K562 (cell line): ENCODE data around the gene INPP5D. TPM values are rescaled to one million over a fixed set of nuclear protein-coding genes. Genes with fewer than 3 reads are reported as not detected.

ENCODE experiments used
- ARID1B ChIP-seq: fragments of 450-650 bp; IDR thresholded peaks from 2 replicates; pipeline ENCODE4 v1.6.1; 2016; ENCODE audit warnings: antibody characterized with exemption, mild to moderate bottlenecking, inconsistent platforms
- CTBP1 ChIP-seq: fragments of 450-650 bp; IDR thresholded peaks from 2 replicates; pipeline ENCODE4 v1.6.1; 2016; ENCODE audit warnings: borderline replicate concordance
- ELF1 ChIP-seq: fragments of 200-800 bp; sonication (Bioruptor generic); IDR thresholded peaks from 2 replicates; pipeline ENCODE4 v1.6.1; 2016; ENCODE audit warnings: missing genetic modification characterization, missing compliant biosample characterization
- FOXJ3 ChIP-seq: sonication (generic); formaldehyde crosslinking; IDR thresholded peaks from 2 replicates; pipeline ENCODE4 v1.4.0; 2020; ENCODE audit warnings: mild to moderate bottlenecking, missing genetic modification reagents
- GATA2 ChIP-seq: sonication (generic); formaldehyde crosslinking; IDR thresholded peaks from 2 replicates; pipeline ENCODE4 v1.4.0; 2020; ENCODE audit warnings: mild to moderate bottlenecking, missing genetic modification reagents
- HBP1 ChIP-seq: fragments of 450-650 bp; formaldehyde crosslinking; IDR thresholded peaks from 2 replicates; pipeline ENCODE4 v1.4.0; 2022; ENCODE audit warnings: missing genetic modification characterization
- HMG20B ChIP-seq: fragments of 250-450 bp; sonication (Bioruptor Pico); IDR thresholded peaks from 2 replicates; pipeline ENCODE4 v1.5.0; 2021; ENCODE audit warnings: mild to moderate bottlenecking
- IRF9 ChIP-seq: fragments of 450-650 bp; IDR thresholded peaks from 2 replicates; pipeline ENCODE4 v1.6.1; 2016; ENCODE audit warnings: missing biosample characterization, missing genetic modification characterization
- LEF1 ChIP-seq: fragments of 450-650 bp; IDR thresholded peaks from 2 replicates; pipeline ENCODE4 v1.6.1; 2016; ENCODE audit warnings: mild to moderate bottlenecking
- NFRKB ChIP-seq: fragments of 450-650 bp; IDR thresholded peaks from 2 replicates; pipeline ENCODE4 v1.6.1; 2016; ENCODE audit warnings: low read depth
- NR2C2 ChIP-seq, 2 experiments: fragments of 200-800 bp in 1 of 2; sonication (Bioruptor generic) in 1 of 2; sonication (generic) in 1 of 2; formaldehyde crosslinking in 1 of 2; IDR thresholded peaks; 2 replicates each; pipeline versions ENCODE4 v1.6.1 to v1.8.0; 2016 to 2022; ENCODE audit warnings: mild to moderate bottlenecking in 1 of 2, missing compliant biosample characterization in 1 of 2, missing genetic modification characterization in 1 of 2, missing genetic modification reagents in 1 of 2
- OTX1 ChIP-seq: fragments of 450-650 bp; formaldehyde crosslinking; IDR thresholded peaks from 2 replicates; pipeline ENCODE4 v1.4.0; 2022; ENCODE audit warnings: mild to moderate bottlenecking
- PATZ1 ChIP-seq: fragments of 250-450 bp; sonication (Bioruptor Pico); IDR thresholded peaks from 2 replicates; pipeline ENCODE4 v1.5.0; 2020; ENCODE audit warnings: mild to moderate bottlenecking, borderline replicate concordance
- PBX2 ChIP-seq, 2 experiments: IDR thresholded peaks in 1 of 2; conservative IDR thresholded peaks in 1 of 2; 2 replicates each; pipeline ENCODE4 v1.6.1; 2016; ENCODE audit warnings: low read depth in 2 of 2, mild to moderate bottlenecking in 1 of 2, missing compliant biosample characterization in 1 of 2, missing genetic modification characterization in 1 of 2, moderate library complexity in 1 of 2
- TCF3 ChIP-seq: sonication (generic); formaldehyde crosslinking; IDR thresholded peaks from 2 replicates; pipeline ENCODE4 v1.4.0; 2020; ENCODE audit warnings: mild to moderate bottlenecking, missing genetic modification reagents
- THRA ChIP-seq: fragments of 450-650 bp; IDR thresholded peaks from 2 replicates; pipeline ENCODE4 v1.6.1; 2017; ENCODE audit warnings: mild to moderate bottlenecking, moderate library complexity
- ZEB2 ChIP-seq: fragments of 450-650 bp; IDR thresholded peaks from 2 replicates; pipeline ENCODE4 v1.6.1; 2016
- ZKSCAN8 ChIP-seq: fragments of 200-800 bp; sonication (Bioruptor generic); IDR thresholded peaks from 2 replicates; pipeline ENCODE4 v1.6.1; 2016; ENCODE audit warnings: missing genetic modification characterization, missing compliant biosample characterization
- ZNF24 ChIP-seq: fragments of 450-650 bp; IDR thresholded peaks from 2 replicates; pipeline ENCODE4 v1.6.1; 2016
- polyA plus RNA-seq, 8 experiments: library from polyadenylated mRNA; depleted of rRNA in 4 of 8; stranded (reverse) in 5 of 8; unstranded in 3 of 8; fragments of >200 nt; fragmentation: Nextera tagmentation in 2 of 8; fragmentation: Illumina TruSeq in 1 of 8; extraction: Ambion mirVana in 2 of 8; extraction: Trizol in 1 of 8; gene quantifications; 2 replicates each; pipeline versions ENCODE4 v1.2.1 to v1.2.3, GENCODE V29; 2011 to 2014; ENCODE audit warnings: inconsistent platforms in 1 of 8, missing spikeins in 1 of 8
- total RNA-seq, 7 experiments: library from RNA; depleted of rRNA in 6 of 7; stranded (reverse); fragments of >200 nt in 6 of 7; fragmentation: Illumina TruSeq in 2 of 7; extraction: Trizol in 2 of 7; gene quantifications; 2 replicates each; pipeline versions ENCODE4 v1.2.1 to v1.2.3, GENCODE V29; 2011 to 2021; ENCODE audit warnings: low replicate concordance in 1 of 7

Gene INPP5D
- total and polyA plus RNA-seq, 9 of the 15 experiments (the other 6 are each of a cell fraction or from before 2014, with no cell fraction given), result 0.55 to 6.2 (median 2.2) TPM

GRCh38 chr2:233236820-233237589 is 176.9 kb downstream of the INPP5D start (continued):
- peak; percentile 57; the same call in 1 of the 2 replicates for TF ChIP-seq CTBP1
- no peak for TF ChIP-seq PATZ1
- 0 out of 2 replicates have a peak, but pooled peaks have one; percentile 8 for TF ChIP-seq TCF3 (CRISPR knock-in tag)
- no peak for TF ChIP-seq NFRKB
- TF ChIP-seq ZNF24, result no peak
- no peak for TF ChIP-seq FOXJ3 (CRISPR knock-in tag)
- TF ChIP-seq THRA, result no peak
- no peak for TF ChIP-seq IRF9 (tag)
- no peak for TF ChIP-seq HMG20B (CRISPR knock-in tag)
- TF ChIP-seq ELF1 (tag), result 0 out of 2 replicates have a peak, but pooled peaks have one; percentile 17
- TF ChIP-seq ARID1B, result 0 out of 2 replicates have a peak, but pooled peaks have one; percentile 21
- peak; percentile 58; the same call in 1 of the 2 replicates for TF ChIP-seq GATA2
- peak; percentile 26; the same call in 1 of the 2 replicates for TF ChIP-seq LEF1
- no peak for TF ChIP-seq HBP1
- TF ChIP-seq OTX1 (CRISPR knock-in tag), result no peak
- TF ChIP-seq ZEB2, result peak; percentile 23; the same call in 1 of the 2 replicates
- TF ChIP-seq ZKSCAN8, result no peak
- no peak for TF ChIP-seq PBX2 (CRISPR knock-in tag; IDR thresholded peaks at IDR 0.05; ENCODE audit: low read depth)
- TF ChIP-seq PBX2 (tag; conservative IDR thresholded peaks at IDR 0.05; ENCODE audit: low read depth), result peak; percentile 84
- TF ChIP-seq NR2C2 (CRISPR knock-in tag; IDR thresholded peaks at IDR 0.05), result no peak
- no peak; the same call in 1 of the 2 replicates for TF ChIP-seq NR2C2 (tag; IDR thresholded peaks at IDR 0.05)
